HG02623 (cell line): Measurements from ENCODE around the gene MS4A18.

ENCODE experiments used
- ATAC-seq: cut with Tn5 transposase; IDR thresholded peaks from one replicate; pipeline ENCODE4 v1.9.1; 2021; ENCODE audit warnings: moderate library complexity; ENCODE audit not compliant: unreplicated experiment

MS4A18 gene

GRCh38 chr11:60785136-60785535 is 60.6 kb downstream of the MS4A18 start, which contains the start of gene MS4A10:
TSS of gene MS4A10 (plus strand) at chr11:60785333. CDS start at chr11:60790336, 5,003 bp downstream.
- ATAC-seq = no peak

GRCh38 chr11:60785806-60786361 is 61.4 kb downstream of the MS4A18 start:
- ATAC-seq = no peak

- ATAC-seq = no peak
Observed at GRCh38 chr11:60786811-60787567, 62.5 kb downstream of the MS4A18 start.

GRCh38 chr11:60788401-60789125 is 64.0 kb downstream of the MS4A18 start:
- ATAC-seq = no peak

- ATAC-seq = no peak
Observed at GRCh38 chr11:60790726-60791125, 66.2 kb downstream of the MS4A18 start.

- ATAC-seq = no peak
Observed at GRCh38 chr11:60791153-60791933, 66.8 kb downstream of the MS4A18 start.

GRCh38 chr11:60792521-60792920 is 68.0 kb downstream of the MS4A18 start:
- no peak for ATAC-seq
